Measurements from ENCODE around the gene DHRS3.
"Not testable (repeated sequence)": the region's sequence is repeated elsewhere in the genome, so short reads cannot be mapped to it uniquely, and the experiment has no call there.

Gene DHRS3

GRCh38 chr1:12617901-12618660 lies at the start of gene DHRS3:
Gene DHRS3, minus strand, starts transcription at chr1:12618210. Its CDS starts 862 bp downstream, at chr1:12617348.
- DNase-seq = peak; percentile 87

- DNase-seq = no peak
Observed at GRCh38 chr1:12666141-12666735, 48.2 kb upstream of the DHRS3 start.

GRCh38 chr1:12665511-12665910 lies 47.5 kb upstream of the DHRS3 start:
- DNase-seq = no peak

- DNase-seq = no peak
Observed at GRCh38 chr1:12662556-12662955, 44.5 kb upstream of the DHRS3 start.

GRCh38 chr1:12661606-12662219 lies 43.7 kb upstream of the DHRS3 start:
- DNase-seq = no peak

- DNase-seq = peak; percentile 88
Observed at GRCh38 chr1:12658531-12659453, 40.8 kb upstream of the DHRS3 start.

GRCh38 chr1:12657885-12658512 lies 40.0 kb upstream of the DHRS3 start:
- DNase-seq = not testable (repeated sequence)

- no peak for DNase-seq
Observed at GRCh38 chr1:12657060-12657884, 39.3 kb upstream of the DHRS3 start.

GRCh38 chr1:12656575-12656974 lies 38.6 kb upstream of the DHRS3 start:
- DNase-seq = no peak

- DNase-seq = no peak
Observed at GRCh38 chr1:12654657-12655056, 36.6 kb upstream of the DHRS3 start.

GRCh38 chr1:12654004-12654567 lies 36.1 kb upstream of the DHRS3 start:
- DNase-seq = no peak

GRCh38 chr1:12649971-12650421 lies 32.0 kb upstream of the DHRS3 start:
- DNase-seq = no peak

GRCh38 chr1:12648741-12649140 lies 30.7 kb upstream of the DHRS3 start:
- no peak for DNase-seq

- DNase-seq = not testable (repeated sequence)
Observed at GRCh38 chr1:12645401-12645800, 27.4 kb upstream of the DHRS3 start.

GRCh38 chr1:12644829-12645228 lies 26.8 kb upstream of the DHRS3 start:
- no peak for DNase-seq

GRCh38 chr1:12644237-12644636 lies 26.2 kb upstream of the DHRS3 start:
- no peak for DNase-seq

- DNase-seq = no peak
Observed at GRCh38 chr1:12643785-12644184, 25.8 kb upstream of the DHRS3 start, which contains the start of gene AADACL4. Gene AADACL4, plus strand, starts transcription at chr1:12644085. Its CDS starts 462 bp downstream, at chr1:12644547.

- no peak for DNase-seq
Observed at GRCh38 chr1:12643079-12643478, 25.1 kb upstream of the DHRS3 start.

- no peak for DNase-seq
Observed at GRCh38 chr1:12640958-12641272, 22.9 kb upstream of the DHRS3 start.

GRCh38 chr1:12640237-12640957 lies 22.4 kb upstream of the DHRS3 start:
- DNase-seq = no peak

- DNase-seq = no peak
Observed at GRCh38 chr1:12637693-12638092, 19.7 kb upstream of the DHRS3 start.

All from activated effector memory CD4-positive, alpha-beta T cell treated with anti-CD3 and anti-CD28 coated beads, Interleukin-2, amount 50 U/mL, for 16 hours (primary cell).